Ramos (cell line): ENCODE measurements around the gene RASGRF2.

ENCODE experiments used
- in situ Hi-C: fragments of 300-500 bp; cut with MboI; formaldehyde crosslinking; loops from one replicate; pipeline ENCODE4 v1.14.3; 2022; ENCODE audit warnings: low sequenced_read_pairs; ENCODE audit not compliant: unreplicated experiment

RASGRF2 gene

DNA sequence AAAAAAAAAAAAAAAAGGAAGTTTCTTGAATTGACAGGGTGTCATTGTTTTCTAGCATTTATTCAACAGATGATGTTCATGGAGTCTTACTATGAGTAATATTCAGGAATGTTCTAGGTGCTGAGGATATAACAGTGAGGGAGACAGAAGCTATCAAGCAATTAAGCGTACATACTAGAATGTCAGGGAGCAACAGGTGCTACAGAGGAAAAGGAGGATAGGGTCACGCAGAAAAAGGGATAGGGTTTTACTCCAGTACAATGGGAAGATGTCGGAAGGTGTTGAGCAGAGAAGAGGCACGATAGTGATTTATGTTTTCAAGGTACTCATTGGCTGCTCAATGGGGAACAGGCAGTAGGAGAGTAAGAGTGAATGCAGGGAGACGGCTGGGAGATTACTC, 6.6 kb upstream of the RASGRF2 start:
- in situ Hi-C loops: no loop called here

DNA sequence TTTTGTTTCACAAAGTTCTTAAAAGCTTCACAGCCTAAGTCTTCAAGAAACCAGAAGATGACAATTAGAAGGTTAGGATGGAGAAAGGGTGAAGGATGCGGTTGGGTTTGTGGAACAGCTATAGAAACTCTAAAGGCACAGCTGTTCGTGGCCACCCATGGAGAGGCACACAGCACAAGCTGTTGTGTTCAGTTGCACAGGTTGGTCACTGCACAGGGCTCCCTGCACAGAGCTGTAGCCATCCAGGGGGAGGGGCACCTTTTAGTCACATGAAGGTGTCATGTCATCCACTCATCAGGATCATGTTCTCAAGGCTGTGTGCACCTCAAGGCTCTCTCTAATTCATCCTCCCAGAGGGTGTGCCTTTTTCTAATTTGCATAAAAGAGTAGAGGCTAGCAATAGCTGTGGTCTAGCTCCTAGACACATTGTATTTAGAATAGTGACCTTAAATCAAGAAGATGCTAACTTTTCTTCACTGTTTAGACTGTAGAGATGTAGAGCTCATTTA, 5.0 kb upstream of the RASGRF2 start:
- in situ Hi-C loops: no loop called here

DNA sequence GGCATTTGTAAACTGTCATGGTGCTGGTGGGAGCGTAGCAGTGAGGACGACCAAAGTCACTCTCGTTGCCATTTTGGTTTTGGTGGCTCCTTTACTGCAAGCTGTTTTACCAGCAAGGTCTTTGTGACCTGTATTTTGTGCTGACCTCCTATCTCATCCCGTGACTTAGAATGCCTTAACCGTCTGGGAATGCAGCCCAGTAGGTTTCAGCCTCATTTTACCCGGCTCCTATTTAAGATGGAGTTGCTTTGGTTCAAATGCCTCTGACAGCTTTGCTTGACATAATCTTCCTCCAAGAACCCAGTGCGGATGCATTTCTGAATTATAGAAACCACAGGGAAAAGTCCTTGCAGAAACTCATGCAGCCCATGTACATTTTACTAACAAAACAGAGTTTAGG, 3.9 kb upstream of the RASGRF2 start:
- in situ Hi-C loops: no loop called here

DNA sequence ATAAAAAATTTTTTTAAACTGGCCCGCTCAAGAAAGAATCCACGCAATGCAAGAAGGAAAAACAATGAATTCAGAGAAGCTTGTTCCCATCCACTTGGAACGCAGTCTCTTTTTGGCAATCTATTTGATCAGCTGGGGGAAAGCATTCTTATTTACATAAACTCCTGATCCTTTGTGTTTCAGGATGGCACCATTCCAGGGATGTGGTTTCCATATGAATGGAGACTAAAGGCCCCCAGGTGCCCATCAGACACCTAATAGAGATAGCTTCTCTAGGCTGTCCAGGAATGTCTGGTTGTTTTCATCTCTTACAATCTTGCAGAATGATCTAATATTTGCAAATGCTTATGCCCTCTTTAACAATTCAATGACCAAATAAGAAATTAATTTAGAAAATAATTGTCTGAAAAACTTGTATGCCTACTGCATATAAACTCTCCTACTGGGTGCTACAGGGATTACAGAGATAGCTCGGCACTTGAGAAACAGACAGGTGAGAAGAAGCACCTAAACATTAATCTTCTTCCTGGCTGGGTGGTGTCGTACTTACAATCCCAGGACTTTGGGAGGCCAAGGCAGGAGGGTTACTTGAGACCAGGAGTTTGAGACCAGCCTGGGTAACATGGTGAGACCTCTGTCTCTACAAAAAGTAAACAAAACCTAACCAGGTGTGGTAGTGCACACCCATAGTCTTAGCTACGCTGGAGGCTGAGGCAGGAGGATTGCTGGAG, 3.0 kb upstream of the RASGRF2 start:
- in situ Hi-C loops: no loop called here

- in situ Hi-C loops: no loop called here
Measured at GRCh38 chr5:80958616-80959015, 1.5 kb upstream of the RASGRF2 start.

- in situ Hi-C loops: no loop called here
Measured at GRCh38 chr5:80959138-80959537, 1.0 kb upstream of the RASGRF2 start.

- in situ Hi-C loops: no loop called here
Measured at GRCh38 chr5:80960531-80961375, 590 bp downstream of the RASGRF2 start.

DNA sequence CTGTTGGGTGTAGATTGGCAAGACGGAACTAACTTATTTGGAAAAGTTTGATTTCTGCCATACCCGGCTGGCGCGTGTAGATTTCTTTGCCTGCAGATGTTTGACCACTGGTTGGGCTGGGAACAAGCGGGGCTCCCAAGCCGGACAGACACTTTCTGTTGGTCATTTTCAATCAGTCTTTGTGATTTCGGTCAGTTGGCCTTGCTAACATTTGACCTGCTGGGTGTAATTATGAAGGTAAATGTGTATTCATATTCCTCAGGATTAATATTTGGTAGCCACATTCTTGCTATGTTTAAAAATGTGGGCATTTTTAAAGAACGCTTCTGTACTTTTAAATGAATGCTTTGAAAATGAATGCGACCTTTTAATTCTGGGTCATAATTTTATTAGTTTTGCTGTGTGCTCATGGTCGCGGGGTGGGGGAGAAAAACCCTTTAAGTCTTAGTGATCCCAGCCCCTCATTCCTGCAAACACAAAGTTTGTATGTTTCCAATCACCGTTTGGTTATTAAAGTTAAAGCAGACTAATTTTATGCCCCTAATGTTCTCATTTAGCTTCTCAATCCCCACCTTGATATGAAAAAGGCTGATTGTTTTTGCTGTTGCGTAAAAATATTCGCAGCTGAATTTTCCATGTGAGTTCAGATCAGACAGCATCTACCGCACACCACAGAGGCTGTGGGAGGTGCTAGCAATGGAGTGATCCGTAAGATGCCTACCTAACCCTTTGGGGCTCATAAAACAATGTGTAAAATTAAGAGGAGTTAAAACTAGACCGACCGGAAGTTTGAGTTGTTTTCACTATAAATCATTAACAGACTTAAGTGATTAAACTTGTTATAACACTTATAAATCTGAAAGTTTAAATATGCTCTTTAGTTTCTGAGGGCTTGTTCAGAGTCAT, 1.5 kb downstream of the RASGRF2 start:
- in situ Hi-C loops: no loop called here

GRCh38 chr5:80962630-80963520, 2.7 kb downstream of the RASGRF2 start:
- in situ Hi-C loops: no loop called here

GRCh38 chr5:80963521-80963895, 3.3 kb downstream of the RASGRF2 start:
- in situ Hi-C loops: no loop called here

GRCh38 chr5:80963966-80964481, 3.9 kb downstream of the RASGRF2 start:
- in situ Hi-C loops: no loop called here

DNA sequence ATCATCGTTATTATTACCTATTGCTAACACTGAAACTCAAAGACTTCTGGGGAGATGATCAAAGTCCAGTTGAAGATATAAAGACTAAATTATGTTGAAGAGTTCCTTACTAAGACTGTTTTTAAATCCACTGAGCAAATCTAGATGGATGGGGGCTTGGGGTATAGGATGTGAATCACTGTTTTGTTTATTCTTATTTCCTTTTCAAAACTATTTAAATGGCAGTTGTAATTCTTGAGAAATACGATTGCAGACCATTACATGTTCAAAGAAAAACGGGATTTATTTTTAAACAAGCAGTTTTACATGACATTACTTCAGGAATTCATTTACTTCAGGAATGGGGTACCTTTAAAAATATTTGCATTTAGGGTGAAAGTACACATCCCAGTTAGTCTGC, 4.3 kb downstream of the RASGRF2 start:
- in situ Hi-C loops: no loop called here

GRCh38 chr5:80964919-80965318, 4.8 kb downstream of the RASGRF2 start:
- in situ Hi-C loops: no loop called here

- in situ Hi-C loops: no loop called here
Measured at GRCh38 chr5:80967500-80968181, 7.5 kb downstream of the RASGRF2 start.

- in situ Hi-C loops: no loop called here
Measured at GRCh38 chr5:80973027-80973426, 12.9 kb downstream of the RASGRF2 start.

DNA sequence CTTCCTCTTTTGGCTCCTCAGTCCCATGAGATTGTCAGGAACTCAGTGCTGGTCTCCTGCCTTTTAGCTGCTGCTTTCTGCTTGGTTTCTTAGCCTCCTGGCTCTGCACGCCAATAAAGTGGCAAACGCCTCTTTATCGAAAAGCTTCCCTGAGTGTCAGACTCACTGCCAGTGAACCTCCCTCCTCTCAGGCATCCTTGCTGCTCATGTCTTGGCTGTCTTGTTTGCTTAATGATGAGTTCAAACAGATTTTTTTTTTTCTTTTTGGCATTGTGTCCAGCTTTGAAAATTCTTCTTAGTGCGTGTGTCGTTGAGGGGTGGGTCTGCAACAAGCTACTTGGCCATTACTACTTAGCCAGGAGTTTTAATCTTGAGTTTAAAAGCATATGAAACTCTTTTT, 14.9 kb downstream of the RASGRF2 start:
- in situ Hi-C loops: no loop called here

DNA sequence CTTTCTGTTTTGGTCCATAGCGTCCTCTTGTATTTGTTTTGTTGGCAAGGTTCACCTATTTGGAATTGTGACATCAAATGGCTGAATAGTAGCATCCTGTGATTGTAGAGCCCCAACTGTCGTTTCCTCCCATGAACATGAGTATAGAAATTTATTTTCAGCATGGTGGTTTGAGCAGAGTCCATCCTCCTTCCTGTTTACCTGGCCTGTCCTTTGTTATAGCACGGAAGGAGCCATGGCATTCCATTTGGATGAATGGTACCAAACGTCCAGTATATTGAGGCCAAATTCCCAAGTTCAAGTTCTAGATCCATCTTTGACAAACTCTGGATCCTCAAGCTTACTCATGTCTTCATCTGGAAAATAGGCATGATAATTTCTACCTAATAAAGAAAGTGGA, 16.8 kb downstream of the RASGRF2 start:
- in situ Hi-C loops: no loop called here

GRCh38 chr5:80977764-80978163, 17.6 kb downstream of the RASGRF2 start:
- in situ Hi-C loops: no loop called here
